SH-SY5Y (cell line): ENCODE results near the gene EGLN2.

Source experiments
- GATA2 ChIP-seq: IDR thresholded peaks from 2 replicates; pipeline ENCODE4 v1.6.1; 2011; ENCODE audit warnings: mild to moderate bottlenecking, low read depth, low read length
- GATA3 ChIP-seq: IDR thresholded peaks from 2 replicates; pipeline ENCODE4 v1.6.1; 2011; ENCODE audit warnings: low read depth, mild to moderate bottlenecking, low read length, moderate library complexity

GRCh38 chr19:40797963-40798682 lies 868 bp upstream of the EGLN2 start:
- TF ChIP-seq GATA2 = peak; percentile 53
- TF ChIP-seq GATA3 = no peak
